Right ventricle myocardium superior (tissue), 1 donor: ENCODE data around the gene CAMK1. TPM values are rescaled to one million over a fixed set of nuclear protein-coding genes. Genes with fewer than 3 reads are reported as not detected.

Source experiments
- ATAC-seq: fragments of 200-7000 bp; cut with Tn5 transposase; one replicate; pipeline ENCODE4 v1.9.1; 2020; ENCODE audit warnings: mild to moderate bottlenecking; ENCODE audit not compliant: poor library complexity
- DNase-seq: peaks from one replicate; pipeline ENCODE4 v3.0.0-alpha.2; 2020
- intact Hi-C: fragments of 100-400 bp; cut with DNase I; formaldehyde crosslinking; loops from one replicate; pipeline ENCODE4 v1.11.2; 2022
- total RNA-seq: library from RNA; stranded (reverse); fragmentation: NEBNext Ultra II Directional; extraction: Animal tissue kit (Norgen Biotek cat#: 25700); gene quantifications from one replicate; pipeline ENCODE4 v1.2.1, GENCODE V29; 2021
- donor health status: DM: no; HTN: yes; CAD: no; lungs with severe emphysema.

The CAMK1 gene
- total RNA-seq, 1 donor from 2014 or later, result 12.4 TPM

GRCh38 chr3:9795207-9795606, 25.5 kb upstream of the CAMK1 start:
- no peak for DNase-seq
- ATAC-seq, result no peak
- intact Hi-C loops, result no loop called here

- ATAC-seq (no peak), DNase-seq (no peak)
- intact Hi-C loops, result no loop called here
These were observed 24.7 kb upstream of the CAMK1 start for GRCh38 chr3:9794400-9794799.

DNA sequence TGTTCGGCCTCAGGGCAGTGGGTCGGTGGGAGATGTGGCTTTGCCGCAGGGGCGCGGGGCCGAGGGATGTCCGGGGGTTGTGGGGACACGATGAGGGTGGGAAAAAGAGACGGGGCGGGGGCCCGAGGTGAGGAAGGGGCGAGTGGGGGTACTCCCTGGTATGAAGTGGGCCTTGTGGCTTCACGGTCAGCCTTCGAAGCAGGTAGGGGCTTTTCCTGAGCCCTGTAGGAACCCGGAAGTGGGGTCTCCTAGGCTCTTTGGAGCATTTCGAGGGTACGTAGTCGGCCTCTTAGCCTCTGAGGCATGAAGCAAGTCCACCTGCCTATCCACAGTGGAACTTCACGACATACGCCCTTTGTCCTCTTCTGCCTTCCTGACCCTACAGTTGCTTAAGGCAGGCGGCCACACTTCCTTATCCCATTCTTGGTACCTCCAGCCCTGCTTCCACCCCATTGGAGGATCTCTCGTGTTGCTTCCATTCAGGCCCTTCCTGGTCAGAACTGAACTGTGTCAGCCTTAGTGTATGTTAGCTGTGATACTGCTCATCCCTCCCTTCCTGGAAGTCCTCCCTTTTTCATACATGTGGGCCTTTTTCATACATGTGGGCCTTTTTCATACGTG, 23.5 kb upstream of the CAMK1 start:
- ATAC-seq (peak; percentile 9), DNase-seq (peak; percentile 44)
- intact Hi-C loops, result no loop called here

- ATAC-seq (peak; percentile 96), DNase-seq (peak; percentile 96)
- intact Hi-C loops, result no loop called here
These were observed 22.8 kb upstream of the CAMK1 start, which contains the start of the genes ARPC4 and TADA3 for GRCh38 chr3:9792405-9793160. TSS of gene ARPC4 (plus strand) at chr3:9793082. CDS start at chr3:9793122, 40 bp downstream. TSS of gene TADA3 (minus strand) at chr3:9792473. CDS start at chr3:9791466, 1,007 bp downstream.

- intact Hi-C loops, result no loop called here
- ATAC-seq (no peak), DNase-seq (peak; percentile 5)
These were observed 22.1 kb upstream of the CAMK1 start for GRCh38 chr3:9791790-9792404.

- intact Hi-C loops, result no loop called here
- DNase-seq (peak; percentile 37), ATAC-seq (no peak)
These were observed 21.4 kb upstream of the CAMK1 start for GRCh38 chr3:9791127-9791526.

DNA sequence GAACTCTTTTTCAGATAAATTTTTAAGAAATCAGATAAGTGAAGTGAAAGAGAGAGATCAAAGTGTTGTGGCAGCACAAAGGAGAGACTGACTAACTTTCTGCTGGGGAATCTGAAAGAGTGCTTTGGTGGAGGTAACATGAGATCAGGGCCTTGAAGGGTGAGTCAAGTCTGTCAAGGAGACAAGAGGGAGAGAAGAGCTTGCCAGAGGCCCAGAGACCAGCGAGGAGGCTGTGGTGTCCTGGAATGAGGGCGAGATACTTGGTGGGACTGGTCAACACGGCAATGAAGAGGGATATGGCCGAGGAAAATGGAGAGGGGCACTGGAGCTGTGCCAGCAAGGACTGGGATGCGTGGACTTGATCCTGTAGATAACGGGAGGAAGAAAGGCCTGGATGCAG, 18.0 kb upstream of the CAMK1 start:
- DNase-seq (peak; percentile 33), ATAC-seq (no peak)
- intact Hi-C loops, result no loop called here

- ATAC-seq, result no peak
- intact Hi-C loops, result no loop called here
- DNase-seq, result peak; percentile 38
These were observed 17.3 kb upstream of the CAMK1 start for GRCh38 chr3:9786825-9787669.

GRCh38 chr3:9786209-9786739, 16.5 kb upstream of the CAMK1 start:
- intact Hi-C loops, result no loop called here
- DNase-seq, result no peak
- no peak for ATAC-seq

DNA sequence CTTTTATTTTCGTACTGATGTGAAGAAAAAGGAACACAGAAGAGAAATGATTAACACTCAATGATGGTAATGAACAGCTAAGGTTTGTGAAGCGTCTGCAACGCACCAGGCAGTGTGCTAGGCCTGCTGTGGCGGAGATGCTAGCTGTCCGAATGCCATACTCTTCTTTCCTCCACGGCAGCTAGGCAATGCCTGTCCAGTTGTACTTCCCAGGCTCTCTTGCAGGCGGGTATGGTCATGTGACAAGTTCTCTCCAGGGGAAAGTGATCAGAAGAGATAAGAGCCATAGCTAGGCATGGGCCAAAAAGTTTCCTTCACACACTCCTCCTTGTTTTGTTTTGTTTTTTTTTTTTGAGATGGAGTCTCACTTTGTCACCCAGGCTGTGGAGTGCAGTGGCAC, 15.9 kb upstream of the CAMK1 start:
- DNase-seq (no peak), ATAC-seq (peak; percentile 45)
- intact Hi-C loops, result no loop called here

DNA sequence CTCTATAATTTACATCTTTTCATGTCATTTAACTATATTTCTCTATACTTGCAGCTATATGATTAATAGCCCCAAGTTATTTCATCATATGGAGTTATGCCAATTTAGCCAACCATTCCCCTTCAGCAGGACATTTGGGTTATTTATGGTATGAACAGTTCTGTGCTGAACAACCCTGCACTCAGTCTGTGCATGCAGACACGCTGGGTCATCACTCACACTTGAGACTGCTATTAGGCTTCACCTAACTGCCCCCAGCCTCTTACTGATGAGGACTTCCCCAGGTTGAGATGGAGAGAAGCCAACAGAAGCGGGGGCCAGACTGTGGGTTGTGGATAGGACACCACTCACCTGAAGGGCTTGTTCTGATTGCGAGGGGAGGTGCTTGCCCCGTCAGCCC, 15.2 kb upstream of the CAMK1 start:
- ATAC-seq (no peak), DNase-seq (no peak)
- intact Hi-C loops, result no loop called here

- ATAC-seq, result no peak
- intact Hi-C loops, result no loop called here
- DNase-seq, result no peak
These were observed 14.2 kb upstream of the CAMK1 start for GRCh38 chr3:9783954-9784353.

GRCh38 chr3:9782770-9783169, 13.0 kb upstream of the CAMK1 start:
- DNase-seq (no peak), ATAC-seq (no peak)
- intact Hi-C loops, result no loop called here

GRCh38 chr3:9781978-9782603, 12.3 kb upstream of the CAMK1 start:
- no peak for ATAC-seq
- intact Hi-C loops, result no loop called here
- DNase-seq, result peak; percentile 1

- ATAC-seq, result no peak
- peak; percentile 12 for DNase-seq
- intact Hi-C loops, result no loop called here
These were observed 11.8 kb upstream of the CAMK1 start for GRCh38 chr3:9781551-9781950.

GRCh38 chr3:9780910-9781309, 11.2 kb upstream of the CAMK1 start:
- ATAC-seq (no peak), DNase-seq (peak; percentile 13)
- intact Hi-C loops, result no loop called here

- ATAC-seq (no peak), DNase-seq (peak; percentile 41)
- intact Hi-C loops, result no loop called here
These were observed 10.7 kb upstream of the CAMK1 start for GRCh38 chr3:9780458-9780812.

- ATAC-seq (peak; percentile 62), DNase-seq (peak; percentile 51)
- intact Hi-C loops, result no loop called here
These were observed 10.1 kb upstream of the CAMK1 start for GRCh38 chr3:9779721-9780457.
